ENCODE measurements around the gene ARHGAP25.

Gene ARHGAP25

GRCh38 chr2:68850524-68850923 lies 115.9 kb downstream of the ARHGAP25 start:
- Mint-ChIP-seq H3K4me3 (no peak overlapping the region), H3K4me1 (ENCODE audit: low read depth in 2 of 2) (peaks cover 0 to 3% of the 10 kb centered on the region in 2 donors), H3K27ac (no peak overlapping the region), H3K27me3 (peaks cover 33 to 72% of the 10 kb centered on the region in 2 donors), H3K36me3 (ENCODE audit: insufficient read depth) (no peaks in the 10 kb centered on the region), H3K9me3 (no peaks in the 10 kb centered on the region)
- no peak for DNase-seq
- ATAC-seq (replicated peaks) = no peak

GRCh38 chr2:68853035-68853434 lies 118.4 kb downstream of the ARHGAP25 start:
- peaks cover 16 to 64% of the 10 kb centered on the region in 2 donors for H3K27me3 Mint-ChIP-seq
- H3K36me3 Mint-ChIP-seq (ENCODE audit: insufficient read depth) = no peaks in the 10 kb centered on the region
- no peak overlapping the region for H3K4me3 Mint-ChIP-seq
- H3K27ac Mint-ChIP-seq = no peak overlapping the region
- H3K9me3 Mint-ChIP-seq = no peaks in the 10 kb centered on the region
- DNase-seq (no peak), ATAC-seq (replicated peaks) (no peak)
- peaks cover 0 to 3% of the 10 kb centered on the region in 2 donors for H3K4me1 Mint-ChIP-seq (ENCODE audit: low read depth in 2 of 2)

- Mint-ChIP-seq H3K4me3 (no peak overlapping the region), H3K9me3 (no peaks in the 10 kb centered on the region), H3K4me1 (ENCODE audit: low read depth in 2 of 2) (peaks cover 0 to 3% of the 10 kb centered on the region in 2 donors), H3K27me3 (peaks cover 10 to 58% of the 10 kb centered on the region in 2 donors), H3K36me3 (ENCODE audit: insufficient read depth) (no peaks in the 10 kb centered on the region), H3K27ac (no peak overlapping the region)
- ATAC-seq (replicated peaks) (no peak), DNase-seq (no peak)
Observed at GRCh38 chr2:68853915-68854314, 119.3 kb downstream of the ARHGAP25 start.

- H3K4me3 Mint-ChIP-seq = no peak overlapping the region
- H3K4me1 Mint-ChIP-seq (ENCODE audit: low read depth in 2 of 2) = peaks cover 0 to 3% of the 10 kb centered on the region in 2 donors
- no peak for DNase-seq
- no peaks in the 10 kb centered on the region for H3K9me3 Mint-ChIP-seq
- no peak overlapping the region for H3K27ac Mint-ChIP-seq
- no peak for ATAC-seq (replicated peaks)
- peaks cover 7 to 54% of the 10 kb centered on the region in 2 donors for H3K27me3 Mint-ChIP-seq
- no peaks in the 10 kb centered on the region for H3K36me3 Mint-ChIP-seq (ENCODE audit: insufficient read depth)
Observed at GRCh38 chr2:68854476-68854875, 119.9 kb downstream of the ARHGAP25 start.

GRCh38 chr2:68855550-68855949 lies 120.9 kb downstream of the ARHGAP25 start:
- H3K4me3 Mint-ChIP-seq = no peak overlapping the region
- DNase-seq (no peak), ATAC-seq (replicated peaks) (no peak)
- peaks cover 0 to 3% of the 10 kb centered on the region in 2 donors for H3K4me1 Mint-ChIP-seq (ENCODE audit: low read depth in 2 of 2)
- H3K9me3 Mint-ChIP-seq = no peaks in the 10 kb centered on the region
- H3K36me3 Mint-ChIP-seq (ENCODE audit: insufficient read depth) = no peaks in the 10 kb centered on the region
- no peak overlapping the region for H3K27ac Mint-ChIP-seq
- H3K27me3 Mint-ChIP-seq = peaks cover 4 to 51% of the 10 kb centered on the region in 2 donors

GRCh38 chr2:68857202-68857845 lies 122.7 kb downstream of the ARHGAP25 start:
- peaks cover 4 to 45% of the 10 kb centered on the region in 2 donors for H3K27me3 Mint-ChIP-seq
- H3K36me3 Mint-ChIP-seq (ENCODE audit: insufficient read depth) = no peaks in the 10 kb centered on the region
- no peak for ATAC-seq (replicated peaks)
- H3K27ac Mint-ChIP-seq = no peak overlapping the region
- no peak overlapping the region for H3K4me3 Mint-ChIP-seq
- no peak for DNase-seq
- H3K9me3 Mint-ChIP-seq = no peaks in the 10 kb centered on the region
- peaks cover 0 to 3% of the 10 kb centered on the region in 2 donors for H3K4me1 Mint-ChIP-seq (ENCODE audit: low read depth in 2 of 2)

- Mint-ChIP-seq H3K27me3 (peaks cover 4 to 45% of the 10 kb centered on the region in 2 donors), H3K27ac (no peak overlapping the region), H3K4me3 (no peak overlapping the region), H3K9me3 (no peaks in the 10 kb centered on the region), H3K4me1 (ENCODE audit: low read depth in 2 of 2) (peaks cover 0 to 3% of the 10 kb centered on the region in 2 donors), H3K36me3 (ENCODE audit: insufficient read depth) (no peaks in the 10 kb centered on the region)
- ATAC-seq (replicated peaks) = peak; percentile 48
- no peak for DNase-seq
Observed at GRCh38 chr2:68857855-68858456, 123.3 kb downstream of the ARHGAP25 start.

- H3K27ac Mint-ChIP-seq = no peak overlapping the region
- H3K36me3 Mint-ChIP-seq (ENCODE audit: insufficient read depth) = no peaks in the 10 kb centered on the region
- no peak for DNase-seq
- no peaks in the 10 kb centered on the region for H3K4me1 Mint-ChIP-seq (ENCODE audit: low read depth in 2 of 2)
- ATAC-seq (replicated peaks) = no peak
- H3K4me3 Mint-ChIP-seq = no peak overlapping the region
- H3K9me3 Mint-ChIP-seq = no peaks in the 10 kb centered on the region
- peaks cover 0 to 28% of the 10 kb centered on the region in 2 donors for H3K27me3 Mint-ChIP-seq
Observed at GRCh38 chr2:68860111-68860510, 125.5 kb downstream of the ARHGAP25 start.

GRCh38 chr2:68861330-68861729 lies 126.7 kb downstream of the ARHGAP25 start:
- H3K27ac Mint-ChIP-seq = no peak overlapping the region
- no peak overlapping the region for H3K4me3 Mint-ChIP-seq
- ATAC-seq (replicated peaks) (no peak), DNase-seq (no peak)
- H3K9me3 Mint-ChIP-seq = no peaks in the 10 kb centered on the region
- no peaks in the 10 kb centered on the region for H3K4me1 Mint-ChIP-seq (ENCODE audit: low read depth in 2 of 2)
- H3K36me3 Mint-ChIP-seq (ENCODE audit: insufficient read depth) = no peaks in the 10 kb centered on the region
- peaks cover 0 to 22% of the 10 kb centered on the region in 2 donors for H3K27me3 Mint-ChIP-seq

- no peak overlapping the region for H3K27ac Mint-ChIP-seq
- DNase-seq (no peak), ATAC-seq (replicated peaks) (no peak)
- H3K4me1 Mint-ChIP-seq (ENCODE audit: low read depth in 2 of 2) = no peaks in the 10 kb centered on the region
- H3K4me3 Mint-ChIP-seq = no peak overlapping the region
- no peaks in the 10 kb centered on the region for H3K9me3 Mint-ChIP-seq
- peaks cover 0 to 8% of the 10 kb centered on the region in 2 donors for H3K27me3 Mint-ChIP-seq
- H3K36me3 Mint-ChIP-seq (ENCODE audit: insufficient read depth) = no peaks in the 10 kb centered on the region
Observed at GRCh38 chr2:68862889-68863288, 128.3 kb downstream of the ARHGAP25 start.

GRCh38 chr2:68863996-68864395 lies 129.4 kb downstream of the ARHGAP25 start:
- H3K9me3 Mint-ChIP-seq = no peaks in the 10 kb centered on the region
- H3K27me3 Mint-ChIP-seq = peaks cover 0 to 8% of the 10 kb centered on the region in 2 donors
- H3K4me1 Mint-ChIP-seq (ENCODE audit: low read depth in 2 of 2) = no peaks in the 10 kb centered on the region
- H3K4me3 Mint-ChIP-seq = no peak overlapping the region
- ATAC-seq (replicated peaks) = no peak
- H3K27ac Mint-ChIP-seq = no peak overlapping the region
- H3K36me3 Mint-ChIP-seq (ENCODE audit: insufficient read depth) = no peaks in the 10 kb centered on the region
- DNase-seq = no peak

- Mint-ChIP-seq H3K27ac (no peak overlapping the region), H3K27me3 (peaks cover 0 to 6% of the 10 kb centered on the region in 2 donors), H3K9me3 (no peaks in the 10 kb centered on the region), H3K4me1 (ENCODE audit: low read depth in 2 of 2) (no peaks in the 10 kb centered on the region), H3K36me3 (ENCODE audit: insufficient read depth) (no peaks in the 10 kb centered on the region), H3K4me3 (no peak overlapping the region)
- no peak for DNase-seq
- no peak for ATAC-seq (replicated peaks)
Observed at GRCh38 chr2:68865108-68865507, 130.5 kb downstream of the ARHGAP25 start.

- ATAC-seq (replicated peaks) = no peak
- Mint-ChIP-seq H3K9me3 (no peaks in the 10 kb centered on the region), H3K36me3 (ENCODE audit: insufficient read depth) (no peaks in the 10 kb centered on the region), H3K4me1 (ENCODE audit: low read depth in 2 of 2) (no peaks in the 10 kb centered on the region), H3K27me3 (peaks cover 0 to 6% of the 10 kb centered on the region in 2 donors), H3K4me3 (no peak overlapping the region), H3K27ac (no peak overlapping the region)
- no peak for DNase-seq
Observed at GRCh38 chr2:68870215-68870614, 135.6 kb downstream of the ARHGAP25 start.

GRCh38 chr2:68871159-68871764 lies 136.7 kb downstream of the ARHGAP25 start, which contains the start of gene BMP10:
TSS of gene BMP10 (minus strand) at chr2:68871397. CDS start at chr2:68871358, 39 bp downstream.
- no peaks in the 10 kb centered on the region for H3K36me3 Mint-ChIP-seq (ENCODE audit: insufficient read depth)
- no peaks in the 10 kb centered on the region for H3K9me3 Mint-ChIP-seq
- no peak for DNase-seq
- H3K27me3 Mint-ChIP-seq = peaks cover 0 to 12% of the 10 kb centered on the region in 2 donors
- H3K27ac Mint-ChIP-seq = no peak within 1 kb of the TSS
- H3K4me3 Mint-ChIP-seq = no peak within 1 kb of the TSS
- no peaks in the 10 kb centered on the region for H3K4me1 Mint-ChIP-seq (ENCODE audit: low read depth in 2 of 2)
- ATAC-seq (replicated peaks) = no peak
